Measurements from ENCODE around the gene APH1A. TPM values are rescaled to one million over a fixed set of nuclear protein-coding genes. Genes with fewer than 3 reads are reported as not detected.

Gene APH1A
- total RNA-seq, 1 experiment from 2014 or later = 115 TPM

- peaks cover 25 to 30% of the 10 kb centered on the region in 2 experiments for H3K4me1 Mint-ChIP-seq
- peak; percentile 62 for DNase-seq
- H3K9me3 ChIP-seq (ENCODE audit: control insufficient read depth, low read depth, low read length) = no peaks in the 10 kb centered on the region
- H2BK15ac ChIP-seq (ENCODE audit: low read depth, low read length) = no peak overlapping the region; the same call in 1 of the 2 replicates
- H3T11ph ChIP-seq (ENCODE audit: low read length) = no peak overlapping the region
- H2BK5ac ChIP-seq (ENCODE audit: insufficient read length, low read length) = peak overlapping the region; percentile 48
- H3K23ac ChIP-seq (ENCODE audit: insufficient read length, low read depth, low read length) = no peak overlapping the region
- H3K18ac ChIP-seq (ENCODE audit: insufficient read length, low read depth, low read length) = peak overlapping the region; percentile 21
- H2BK20ac ChIP-seq (ENCODE audit: low read depth, low read length, poor library complexity, severe bottlenecking) = no peak overlapping the region
- peak overlapping the region in 1 of 2 experiments; percentile 28; a peak in 3 of 5 replicates for H3K4me3 Mint-ChIP-seq
- H2AK5ac ChIP-seq (ENCODE audit: insufficient read length, low read length) = no peak overlapping the region
- 0 out of 2 replicates have a peak overlapping the region, but pooled peaks have one; percentile 6 for H3K14ac ChIP-seq (ENCODE audit: insufficient read depth, low read length)
- no peak overlapping the region for H4K8ac ChIP-seq (replicated peaks; ENCODE audit: insufficient read length, low read depth, low read length)
- H2AFZ ChIP-seq (ENCODE audit: low read length) = no peak overlapping the region
- peak overlapping the region; percentile 77 for H3K27ac ChIP-seq (ENCODE audit: insufficient read length, low read depth, low read length)
- H3K27me3 Mint-ChIP-seq (ENCODE audit: low read depth) = no peaks in the 10 kb centered on the region
- no peaks in the 10 kb centered on the region for H3K23me2 ChIP-seq (ENCODE audit: insufficient read length, low read depth, low read length, poor library complexity, severe bottlenecking)
- no peaks in the 10 kb centered on the region for H3K27me3 ChIP-seq (ENCODE audit: insufficient read depth, low read length)
- peaks cover 51 to 92% (median 72%) of the 10 kb centered on the region in 3 experiments for H3K36me3 Mint-ChIP-seq (ENCODE audit: insufficient read depth in 1 of 3, low read depth in 3 of 3)
- H3K56ac ChIP-seq (ENCODE audit: insufficient read length, low read depth, low read length) = no peak overlapping the region
- no peak overlapping the region for H4K91ac ChIP-seq (ENCODE audit: insufficient read length, low read depth, low read length)
- H3K27ac Mint-ChIP-seq = peak overlapping the region; percentile 11 to 96 (median 92); a peak in 6 of 7 replicates
- peak overlapping the region; percentile 29 for H2BK12ac ChIP-seq (ENCODE audit: insufficient read length, low read depth, low read length)
- no peaks in the 10 kb centered on the region for H3K79me1 ChIP-seq (ENCODE audit: insufficient read depth, low read depth, low read length, poor library complexity, severe bottlenecking)
- H4K5ac ChIP-seq (ENCODE audit: insufficient read length, low read depth, low read length) = no peak overlapping the region
- no peak for TF ChIP-seq CTCF (conservative IDR thresholded peaks at IDR 0.05)
- peaks cover 3% of the 10 kb centered on the region for H4K20me1 ChIP-seq (ENCODE audit: control insufficient read depth, insufficient read depth, insufficient read length)
- H3K4ac ChIP-seq (ENCODE audit: low read depth, low read length) = no peak overlapping the region
- WGBS (ENCODE audit: extremely low coverage, insufficient read length, low lambda C conversion rate) = no CpG with 5 or more reads among the region's 6 CpGs
- no peak overlapping the region for H2BK120ac ChIP-seq (ENCODE audit: low read depth, low read length, poor library complexity, severe bottlenecking)
- no peak overlapping the region for H3K9ac ChIP-seq (ENCODE audit: extremely low read depth, insufficient read length, low read length)
- H3K79me2 ChIP-seq (ENCODE audit: insufficient read depth, low read length) = no peaks in the 10 kb centered on the region
- peaks cover 7% of the 10 kb centered on the region; the same call in 1 of the 2 replicates for H3K4me1 ChIP-seq (ENCODE audit: insufficient read depth, low read length)
- H3K4me2 ChIP-seq (ENCODE audit: insufficient read depth, insufficient read length, low read length) = peak overlapping the region; percentile 47
- no peaks in the 10 kb centered on the region for H3K9me3 Mint-ChIP-seq
These were observed 33.5 kb upstream of the APH1A start for GRCh38 chr1:150302338-150302737.

Measured in H9 (cell line).